ENCODE data around the gene TPGS1. TPM values are rescaled to one million over a fixed set of nuclear protein-coding genes. Genes with fewer than 3 reads are reported as not detected.
A peak's percentile ranks its signal among the peaks of the same experiment; 100 is the strongest.
"Not testable (repeated sequence)": the region's sequence is repeated elsewhere in the genome, so short reads cannot be mapped to it uniquely, and the experiment has no call there.

Gene TPGS1
- total RNA-seq, 4 donors from 2014 or later = 10.8 to 23.3 (median 20.9) TPM

DNA sequence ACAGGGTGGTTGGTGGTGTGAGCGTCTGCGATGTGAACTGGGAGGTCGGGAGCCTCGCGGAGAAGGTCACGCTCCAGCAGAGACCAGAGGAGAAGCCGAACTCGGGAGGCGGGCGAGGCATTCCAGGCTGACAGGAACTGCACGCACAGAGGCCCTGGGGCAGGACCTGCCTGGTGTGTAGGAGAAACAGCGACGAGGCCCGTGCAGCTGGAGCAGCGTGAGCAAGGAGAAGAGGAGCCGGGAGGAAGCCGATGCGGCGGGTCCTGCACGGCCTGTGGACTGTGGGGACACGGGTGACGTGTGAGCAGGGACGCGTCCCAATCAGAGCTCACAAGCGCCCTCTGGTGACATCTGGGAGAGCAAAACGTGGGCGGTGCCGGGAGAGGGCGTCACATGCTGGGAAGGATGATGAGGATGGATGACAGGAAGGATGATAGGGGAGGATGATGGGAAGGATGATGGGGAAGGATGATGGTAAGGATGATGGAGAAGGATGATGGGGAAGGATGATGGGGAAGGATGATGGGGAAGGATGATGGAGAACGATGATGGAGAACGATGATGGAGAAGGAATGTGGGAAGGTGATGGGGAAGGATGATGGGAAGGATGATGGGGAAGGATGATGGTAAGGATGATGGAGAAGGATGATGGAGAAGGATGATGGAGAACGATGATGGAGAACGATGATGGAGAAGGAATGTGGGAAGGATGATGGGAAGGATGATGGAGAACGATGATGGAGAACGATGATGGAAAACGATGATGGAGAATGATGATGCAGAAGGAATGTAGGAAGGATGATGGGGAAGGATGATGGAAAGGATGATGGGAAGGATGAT lies 27.1 kb upstream of the TPGS1 start:
- 26% methylated on average over 36 of the region's 36 CpGs for WGBS
- Histone ChIP-seq H3K27ac (no peak overlapping the region), H3K27me3 (peaks cover 8% of the 10 kb centered on the region), H3K36me3 (no peaks in the 10 kb centered on the region), H3K4me1 (peaks cover 6% of the 10 kb centered on the region), H3K4me3 (peak overlapping the region; percentile 20), H3K9me3 (no peaks in the 10 kb centered on the region)
- peak in 1 of 2 donors; percentile 88 for DNase-seq (ENCODE audit: low spot score in 2 of 2)
- peak in 1 of 3 donors; percentile 36 for TF ChIP-seq POLR2AphosphoS5 (IDR thresholded peaks at IDR 0.05)
- TF ChIP-seq, protein P1, sequence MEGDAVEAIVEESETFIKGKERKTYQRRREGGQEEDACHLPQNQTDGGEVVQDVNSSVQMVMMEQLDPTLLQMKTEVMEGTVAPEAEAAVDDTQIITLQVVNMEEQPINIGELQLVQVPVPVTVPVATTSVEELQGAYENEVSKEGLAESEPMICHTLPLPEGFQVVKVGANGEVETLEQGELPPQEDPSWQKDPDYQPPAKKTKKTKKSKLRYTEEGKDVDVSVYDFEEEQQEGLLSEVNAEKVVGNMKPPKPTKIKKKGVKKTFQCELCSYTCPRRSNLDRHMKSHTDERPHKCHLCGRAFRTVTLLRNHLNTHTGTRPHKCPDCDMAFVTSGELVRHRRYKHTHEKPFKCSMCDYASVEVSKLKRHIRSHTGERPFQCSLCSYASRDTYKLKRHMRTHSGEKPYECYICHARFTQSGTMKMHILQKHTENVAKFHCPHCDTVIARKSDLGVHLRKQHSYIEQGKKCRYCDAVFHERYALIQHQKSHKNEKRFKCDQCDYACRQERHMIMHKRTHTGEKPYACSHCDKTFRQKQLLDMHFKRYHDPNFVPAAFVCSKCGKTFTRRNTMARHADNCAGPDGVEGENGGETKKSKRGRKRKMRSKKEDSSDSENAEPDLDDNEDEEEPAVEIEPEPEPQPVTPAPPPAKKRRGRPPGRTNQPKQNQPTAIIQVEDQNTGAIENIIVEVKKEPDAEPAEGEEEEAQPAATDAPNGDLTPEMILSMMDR (IDR thresholded peaks at IDR 0.05) = peak in 1 of 2 donors; percentile 67
- no peak for TF ChIP-seq POLR2A (IDR thresholded peaks at IDR 0.05)
- no peak for TF ChIP-seq EP300 (IDR thresholded peaks at IDR 0.05)

GRCh38 chr19:481100-481499 lies 26.2 kb upstream of the TPGS1 start:
- 87% methylated on average over 3 of the region's 3 CpGs for WGBS
- Histone ChIP-seq H3K27me3 (peaks cover 11% of the 10 kb centered on the region), H3K4me1 (peaks cover 15% of the 10 kb centered on the region)
- H3K4me3 ChIP-seq; H3K9me3 ChIP-seq; H3K36me3 ChIP-seq; DNase-seq (ENCODE audit: low spot score in 2 of 2); H3K27ac ChIP-seq: not testable (repeated sequence)

- TF ChIP-seq POLR2AphosphoS5 (IDR thresholded peaks at IDR 0.05) (no peak), EP300 (IDR thresholded peaks at IDR 0.05) (no peak), POLR2A (IDR thresholded peaks at IDR 0.05) (no peak)
- TF ChIP-seq, protein P1 (IDR thresholded peaks at IDR 0.05) = no peak
- WGBS = 65% methylated on average over 19 of the region's 20 CpGs
- DNase-seq (ENCODE audit: low spot score in 2 of 2) = no peak
- Histone ChIP-seq H3K27ac (no peak overlapping the region), H3K4me3 (no peak overlapping the region), H3K27me3 (peaks cover 14% of the 10 kb centered on the region), H3K4me1 (peaks cover 18% of the 10 kb centered on the region), H3K36me3 (no peaks in the 10 kb centered on the region), H3K9me3 (no peaks in the 10 kb centered on the region)
These were observed 24.9 kb upstream of the TPGS1 start for GRCh38 chr19:482186-483041.

GRCh38 chr19:483332-484072 lies 23.8 kb upstream of the TPGS1 start:
- Histone ChIP-seq H3K9me3 (no peaks in the 10 kb centered on the region), H3K27me3 (peaks cover 14% of the 10 kb centered on the region), H3K27ac (no peak overlapping the region), H3K4me1 (peaks cover 18% of the 10 kb centered on the region), H3K36me3 (no peaks in the 10 kb centered on the region), H3K4me3 (no peak overlapping the region)
- 51% methylated on average over 13 of the region's 21 CpGs for WGBS
- DNase-seq (ENCODE audit: low spot score in 2 of 2) = no peak
- TF ChIP-seq EP300 (IDR thresholded peaks at IDR 0.05) (no peak), POLR2AphosphoS5 (IDR thresholded peaks at IDR 0.05) (no peak), POLR2A (IDR thresholded peaks at IDR 0.05) (no peak)
- TF ChIP-seq, protein P1 (IDR thresholded peaks at IDR 0.05) = no peak

GRCh38 chr19:484494-484893 lies 22.8 kb upstream of the TPGS1 start:
- TF ChIP-seq EP300 (IDR thresholded peaks at IDR 0.05) (no peak), POLR2A (IDR thresholded peaks at IDR 0.05) (no peak), POLR2AphosphoS5 (IDR thresholded peaks at IDR 0.05) (no peak)
- TF ChIP-seq, protein P1 (IDR thresholded peaks at IDR 0.05) = no peak
- H3K36me3 ChIP-seq = no peaks in the 10 kb centered on the region
- DNase-seq (ENCODE audit: low spot score in 2 of 2) = no peak
- H3K4me3 ChIP-seq = no peak overlapping the region
- no peaks in the 10 kb centered on the region for H3K9me3 ChIP-seq
- WGBS = 51% methylated on average over 15 of the region's 15 CpGs
- peaks cover 14% of the 10 kb centered on the region for H3K27me3 ChIP-seq
- no peak overlapping the region for H3K27ac ChIP-seq
- H3K4me1 ChIP-seq = peaks cover 21% of the 10 kb centered on the region
